CD4-positive, alpha-beta T cell treated with Interleukin-21 for 1 hour (primary cell): ENCODE data around the gene GALNT12.

Experiments
- DNase-seq: peaks from one replicate; pipeline ENCODE4 v3.0.0-alpha.2; 2020

The GALNT12 gene

GRCh38 chr9:98864281-98865174 is 57.1 kb downstream of the GALNT12 start:
- DNase-seq, result no peak

GRCh38 chr9:98865284-98865875 is 57.9 kb downstream of the GALNT12 start:
- DNase-seq, result no peak

GRCh38 chr9:98866435-98867102 is 59.1 kb downstream of the GALNT12 start:
- DNase-seq, result no peak

- DNase-seq, result no peak
These were observed 59.6 kb downstream of the GALNT12 start for GRCh38 chr9:98867103-98867428.

- DNase-seq, result no peak
These were observed 60.1 kb downstream of the GALNT12 start for GRCh38 chr9:98867429-98868168.

- DNase-seq, result no peak
These were observed 61.7 kb downstream of the GALNT12 start for GRCh38 chr9:98869078-98869745.

GRCh38 chr9:98869866-98870265 is 62.4 kb downstream of the GALNT12 start:
- no peak for DNase-seq

- DNase-seq, result no peak
These were observed 63.5 kb downstream of the GALNT12 start for GRCh38 chr9:98870782-98871557.

- DNase-seq, result no peak
These were observed 64.1 kb downstream of the GALNT12 start for GRCh38 chr9:98871558-98872065.

- no peak for DNase-seq
These were observed 66.1 kb downstream of the GALNT12 start for GRCh38 chr9:98873526-98873925.

- no peak for DNase-seq
These were observed 66.5 kb downstream of the GALNT12 start for GRCh38 chr9:98873951-98874371.

- DNase-seq, result no peak
These were observed 67.3 kb downstream of the GALNT12 start for GRCh38 chr9:98874721-98875255.

- no peak for DNase-seq
These were observed 68.1 kb downstream of the GALNT12 start for GRCh38 chr9:98875536-98875935.

- DNase-seq, result no peak
These were observed 69.8 kb downstream of the GALNT12 start for GRCh38 chr9:98877311-98877710.

- no peak for DNase-seq
These were observed 71.9 kb downstream of the GALNT12 start for GRCh38 chr9:98879094-98879962.

- DNase-seq, result no peak
These were observed 72.5 kb downstream of the GALNT12 start for GRCh38 chr9:98879963-98880310.

- DNase-seq, result no peak
These were observed 73.0 kb downstream of the GALNT12 start for GRCh38 chr9:98880311-98881015.

GRCh38 chr9:98881356-98881755 is 73.9 kb downstream of the GALNT12 start:
- no peak for DNase-seq

- no peak for DNase-seq
These were observed 74.5 kb downstream of the GALNT12 start for GRCh38 chr9:98881836-98882568.
